Erythroblast (primary cell): ENCODE results near the gene DIAPH2.

Experiments used
- GATA1 ChIP-seq: IDR thresholded peaks from 2 replicates; pipeline ENCODE4 v1.6.1; 2011; ENCODE audit warnings: low read depth, mild to moderate bottlenecking, control low read depth, low read length, moderate library complexity
- POLR2A ChIP-seq: IDR thresholded peaks from 2 replicates; pipeline ENCODE4 v1.6.1; 2011; ENCODE audit warnings: mild to moderate bottlenecking, low read length

DNA sequence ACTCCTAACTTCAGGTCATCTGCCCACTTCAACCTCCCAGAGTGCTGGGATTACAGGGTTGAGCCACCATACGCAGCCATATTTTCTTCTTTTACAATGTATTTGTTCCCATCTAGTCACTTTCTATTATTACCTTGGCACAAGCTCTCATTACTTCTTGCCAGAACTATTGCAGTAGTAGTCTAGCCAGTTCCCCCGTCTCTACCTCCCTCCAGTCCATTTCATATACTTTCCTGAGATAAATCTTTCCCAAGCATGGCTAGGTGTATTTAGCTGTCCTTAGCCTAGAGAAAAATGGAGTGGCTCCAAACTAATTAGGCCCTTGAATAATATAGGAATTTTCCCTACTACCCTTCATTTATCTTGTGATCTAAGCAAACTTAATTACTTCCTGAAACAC, 611.3 kb downstream of the DIAPH2 start:
- no peak for TF ChIP-seq POLR2A
- TF ChIP-seq GATA1 = no peak
